HG03354 (cell line): Measurements from ENCODE around the gene CRABP2.

Source experiments
- ATAC-seq: cut with Tn5 transposase; IDR thresholded peaks from one replicate; pipeline ENCODE4 v1.9.1; 2021; ENCODE audit warnings: mild to moderate bottlenecking; ENCODE audit not compliant: unreplicated experiment, poor library complexity, severe bottlenecking

The CRABP2 gene

DNA sequence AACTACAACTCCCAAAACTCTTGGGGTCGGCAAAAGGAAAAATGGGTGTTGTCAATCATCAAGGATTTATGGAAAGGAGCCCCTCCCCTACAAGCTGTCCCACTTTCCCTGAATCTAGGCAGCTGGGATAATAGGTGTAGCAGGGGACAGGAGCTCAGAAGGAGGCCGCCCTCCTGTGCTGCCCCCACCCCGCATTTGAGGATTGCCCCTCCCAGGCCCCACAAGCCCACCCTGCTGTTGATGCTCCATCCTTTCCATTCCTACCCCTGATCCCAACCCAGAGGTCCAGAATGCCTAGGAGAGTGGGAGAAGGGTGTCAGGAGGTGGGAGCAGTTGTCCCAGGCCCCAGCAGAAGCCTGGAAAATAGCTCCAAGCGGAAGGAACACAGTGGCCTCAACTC lies 37.4 kb upstream of the CRABP2 start:
- no peak for ATAC-seq

DNA sequence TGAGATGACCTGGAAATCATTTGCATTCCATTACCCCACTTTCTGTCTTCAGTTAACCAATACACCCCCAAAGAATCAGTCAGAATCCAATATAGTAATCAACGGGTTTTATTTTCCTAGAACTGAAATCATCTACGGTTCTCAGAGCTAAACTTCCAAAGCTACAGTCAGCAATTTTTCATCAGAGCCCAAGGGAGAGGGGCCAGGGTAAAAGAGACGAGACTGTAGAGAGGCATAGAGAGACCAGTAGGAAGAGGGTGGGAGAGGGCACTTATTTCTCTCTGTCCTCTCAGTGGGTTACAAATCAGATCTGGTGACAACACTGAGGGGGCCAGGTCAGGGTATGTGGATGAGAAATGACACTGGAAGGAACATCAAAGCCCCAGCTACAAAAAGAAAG lies 36.6 kb upstream of the CRABP2 start:
- ATAC-seq: no peak

DNA sequence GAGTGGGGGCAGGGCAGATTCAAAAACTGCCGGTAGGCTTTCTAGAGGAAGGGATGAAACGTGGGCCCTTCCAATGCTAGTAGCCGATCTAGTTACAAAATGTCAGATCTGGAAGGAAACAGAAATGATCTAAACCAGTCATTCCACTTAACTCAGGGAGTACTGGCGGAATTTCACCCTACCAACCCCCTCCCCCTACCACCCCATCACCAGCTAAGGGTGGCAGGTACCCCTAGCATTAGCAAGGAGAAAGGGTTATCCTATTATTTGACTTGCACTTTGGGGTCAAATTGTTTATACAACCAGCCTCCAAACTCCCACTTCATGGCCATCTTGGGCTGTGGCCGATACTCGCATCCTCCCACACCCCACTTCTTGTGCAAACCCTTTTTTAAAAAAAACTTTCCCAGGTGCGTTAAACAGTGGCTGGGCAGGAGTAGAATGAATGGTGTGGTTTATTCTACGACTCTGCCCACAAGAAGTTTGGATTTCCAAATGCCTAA lies 36.1 kb upstream of the CRABP2 start:
- ATAC-seq: no peak

DNA sequence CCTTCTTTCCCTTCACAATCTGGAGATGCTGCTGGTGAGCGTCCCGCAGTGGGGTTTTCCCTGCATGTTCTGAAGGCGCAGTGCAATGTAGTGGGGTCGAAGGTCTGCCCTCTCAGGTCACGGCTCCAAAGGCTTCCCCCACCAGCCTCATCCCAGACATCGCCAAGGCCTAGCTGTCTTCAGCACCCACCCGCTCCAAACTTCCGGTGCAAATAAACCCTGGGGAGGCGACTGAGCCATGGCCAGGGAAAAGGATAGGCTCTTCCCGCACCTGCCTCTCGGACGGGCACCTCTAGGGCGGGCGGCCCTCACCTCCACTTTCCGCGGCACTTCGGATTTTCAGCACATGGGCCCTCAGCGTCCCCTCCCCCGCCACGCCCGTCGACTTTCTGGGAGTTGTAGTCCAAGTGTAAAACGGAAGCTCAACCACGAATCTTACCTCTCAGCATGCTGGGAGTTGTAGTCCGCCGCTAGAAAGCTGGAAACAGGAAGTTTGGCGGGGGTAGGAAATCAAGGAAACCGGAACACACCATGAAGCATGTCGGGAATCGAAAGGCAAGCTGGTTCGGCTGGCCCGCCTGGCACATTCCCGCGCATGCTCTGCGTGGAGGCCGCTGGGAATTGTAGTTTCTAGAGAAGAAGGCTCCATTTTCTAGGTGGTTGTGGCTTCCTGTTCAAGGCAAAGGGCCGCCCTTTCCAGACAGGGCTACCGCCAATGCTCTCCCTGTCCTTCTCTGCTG lies 35.5 kb upstream of the CRABP2 start, which contains the start of gene MRPL24:
Gene MRPL24 (minus strand): TSS at position 348 of the 740 bp plus-strand sequence. CDS start 2,384 bp downstream, outside the sequence.
- peak; percentile 86 for ATAC-seq

DNA sequence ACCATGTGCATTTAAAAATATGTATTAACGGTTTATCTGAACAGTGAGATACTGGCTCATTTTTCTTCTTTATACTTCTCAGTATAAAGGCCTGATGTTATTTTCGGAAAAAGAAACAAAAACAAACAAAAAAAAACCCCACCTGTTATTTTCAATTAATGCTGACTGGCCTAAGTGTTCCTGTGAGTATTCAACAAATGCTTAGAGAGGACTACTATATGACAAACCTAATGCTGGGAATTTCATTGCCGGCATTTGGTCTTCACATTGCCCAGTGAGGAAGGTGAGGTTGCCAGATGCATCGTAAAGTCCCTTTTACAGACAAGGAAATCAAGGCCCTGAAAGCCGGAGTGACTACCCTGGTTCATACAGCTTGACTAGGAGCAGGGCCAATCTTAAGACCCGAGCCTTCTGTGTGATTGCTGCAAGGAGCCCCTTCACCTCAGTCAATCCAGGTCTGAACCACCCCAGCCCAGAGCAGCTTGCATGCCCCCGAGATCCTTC lies 34.9 kb upstream of the CRABP2 start:
- ATAC-seq: peak; percentile 8

DNA sequence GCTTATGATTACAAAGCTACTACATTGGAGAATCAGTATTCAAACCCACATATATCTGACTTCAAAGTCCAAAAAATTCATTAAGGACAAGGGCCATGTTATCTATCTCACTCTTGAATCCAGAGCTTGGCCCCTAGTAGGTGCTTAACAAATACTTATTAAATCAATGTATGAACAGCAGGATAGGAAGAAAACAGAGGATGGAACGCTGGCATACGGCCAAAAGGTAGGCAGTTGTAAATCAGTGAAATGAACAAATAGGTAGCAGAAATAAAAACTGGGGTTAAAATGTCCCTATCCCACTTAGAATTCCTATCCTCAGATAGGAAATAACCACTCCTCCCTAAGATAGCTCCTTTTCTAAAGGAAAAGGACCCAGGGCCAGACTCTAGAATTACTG lies 33.5 kb upstream of the CRABP2 start:
- no peak for ATAC-seq

DNA sequence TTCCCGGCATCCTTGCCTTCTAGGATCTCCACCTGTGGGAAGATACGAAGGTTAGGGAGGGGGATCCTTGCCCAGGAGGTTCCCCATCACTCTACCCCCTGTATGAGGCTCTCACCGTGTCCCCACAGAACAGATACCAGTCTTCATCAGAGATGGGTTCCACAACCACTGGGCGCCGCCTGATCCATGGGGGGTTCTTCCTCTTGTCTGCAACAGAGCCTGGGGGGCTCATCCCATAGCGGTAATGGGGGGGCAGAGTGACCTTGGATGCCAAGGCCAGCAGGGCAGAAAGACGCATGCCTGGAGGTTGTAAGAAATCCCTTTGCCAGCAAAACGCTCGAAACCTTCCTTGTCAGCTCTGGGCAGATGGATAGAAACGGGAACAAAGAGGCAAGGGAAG lies 33.0 kb upstream of the CRABP2 start:
- ATAC-seq: no peak

DNA sequence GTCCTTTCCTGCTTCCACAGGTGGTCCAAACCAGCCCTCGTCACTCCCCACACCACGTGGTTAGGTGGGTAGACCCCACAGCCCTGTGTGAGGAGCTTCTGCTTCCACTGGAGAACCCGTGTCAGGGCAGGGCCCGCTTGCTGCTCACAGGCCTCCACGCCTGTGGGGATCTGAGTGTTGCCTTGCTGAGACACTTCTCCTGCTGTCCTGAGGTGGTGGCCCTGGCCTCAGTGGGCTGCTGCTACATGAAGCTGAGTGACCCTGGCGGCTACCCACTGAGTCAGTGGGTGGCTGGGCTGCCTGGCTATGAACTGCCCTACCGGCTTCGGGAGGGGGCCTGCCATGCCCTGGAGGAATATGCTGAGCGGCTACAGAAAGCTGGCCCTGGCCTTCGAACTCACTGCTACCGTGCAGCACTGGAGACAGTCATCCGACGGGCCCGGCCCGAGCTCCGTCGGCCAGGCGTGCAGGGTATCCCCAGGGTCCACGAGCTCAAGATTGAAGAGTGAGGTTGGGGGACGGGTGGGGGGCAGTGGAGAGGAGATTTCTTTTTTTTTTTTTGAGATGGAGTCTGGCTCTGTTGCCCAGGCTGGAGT lies 28.7 kb upstream of the CRABP2 start:
- no peak for ATAC-seq

DNA sequence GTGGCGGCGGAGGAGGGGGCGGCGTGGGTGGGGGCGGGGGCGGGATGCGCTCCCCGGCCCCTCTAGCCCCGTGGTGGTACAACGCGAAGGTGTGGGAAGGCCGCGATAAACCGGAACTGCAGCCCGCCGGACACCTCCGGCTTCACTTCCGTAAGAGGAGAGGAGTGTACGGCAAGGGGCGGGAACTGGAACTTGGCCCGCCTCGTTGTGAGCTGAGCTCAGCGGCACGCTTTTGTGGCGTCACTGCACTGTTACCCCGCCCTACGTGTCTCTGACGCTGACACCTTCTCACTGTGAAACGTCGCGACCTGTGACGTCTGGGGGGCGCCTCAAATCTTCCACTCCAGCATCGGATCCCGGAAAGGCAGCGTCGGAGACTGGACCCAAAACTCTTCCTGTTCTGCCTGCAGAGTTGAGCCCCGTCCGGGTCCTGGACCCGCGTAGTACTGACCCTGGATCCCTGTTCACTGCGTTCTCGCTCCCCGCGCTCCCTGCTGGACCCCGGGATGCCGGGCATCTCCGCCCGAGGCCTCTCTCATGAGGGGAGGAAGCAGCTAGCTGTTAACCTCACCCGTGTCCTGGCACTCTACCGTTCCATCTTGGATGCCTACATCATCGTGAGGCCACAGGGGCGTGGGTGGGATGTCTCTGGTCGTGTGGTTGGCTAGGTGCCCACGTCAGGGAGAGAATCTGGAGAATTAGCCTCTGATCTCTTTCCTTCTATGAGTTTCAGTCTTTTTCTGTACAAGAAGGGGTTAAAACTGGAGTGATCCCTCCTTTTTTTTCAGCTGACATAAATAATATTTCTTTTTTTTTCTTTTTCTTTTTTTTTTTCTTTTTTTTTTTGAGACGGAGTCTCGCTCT lies 23.4 kb upstream of the CRABP2 start, which contains the start of gene ISG20L2:
Gene ISG20L2 (minus strand): TSS at position 168 of the 864 bp plus-strand sequence. CDS start 1,114 bp downstream, outside the sequence.
- ATAC-seq: peak; percentile 90

DNA sequence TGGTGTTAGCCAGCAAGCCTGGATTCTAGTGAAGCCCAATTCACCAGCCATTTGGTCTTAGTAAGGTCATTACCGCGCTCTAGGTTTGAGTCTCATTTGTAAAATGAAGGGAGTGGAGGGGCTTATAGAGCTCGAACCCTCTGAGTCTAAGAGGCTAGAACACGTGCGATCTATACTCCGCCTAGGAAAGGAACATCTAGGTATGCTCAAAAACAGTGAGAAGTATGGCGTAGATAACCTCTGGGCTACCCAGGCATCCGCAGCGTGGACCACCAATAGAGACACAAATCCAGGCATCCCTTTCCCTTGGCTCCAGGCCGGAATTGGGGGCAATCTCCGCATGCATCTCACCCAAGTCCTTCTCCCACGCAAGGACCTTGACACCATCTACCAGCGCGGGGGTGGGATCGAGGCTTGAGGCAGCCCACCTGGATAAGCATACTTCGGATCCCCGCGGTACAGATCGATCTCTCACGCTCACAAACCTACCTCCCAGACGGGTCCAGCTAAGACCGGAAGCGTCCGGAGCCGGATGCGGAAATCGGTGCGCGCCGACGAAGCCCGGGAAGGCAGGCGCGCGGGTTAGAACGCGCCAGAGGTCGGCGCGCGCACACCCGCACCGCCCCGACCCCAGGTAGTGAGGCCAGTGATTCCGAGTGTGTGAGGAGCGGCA lies 22.7 kb upstream of the CRABP2 start, which contains the start of gene METTL25B:
Gene METTL25B (plus strand): TSS at position 544 of the 673 bp plus-strand sequence. CDS start 636 bp downstream, outside the sequence.
- ATAC-seq: peak; percentile 70

DNA sequence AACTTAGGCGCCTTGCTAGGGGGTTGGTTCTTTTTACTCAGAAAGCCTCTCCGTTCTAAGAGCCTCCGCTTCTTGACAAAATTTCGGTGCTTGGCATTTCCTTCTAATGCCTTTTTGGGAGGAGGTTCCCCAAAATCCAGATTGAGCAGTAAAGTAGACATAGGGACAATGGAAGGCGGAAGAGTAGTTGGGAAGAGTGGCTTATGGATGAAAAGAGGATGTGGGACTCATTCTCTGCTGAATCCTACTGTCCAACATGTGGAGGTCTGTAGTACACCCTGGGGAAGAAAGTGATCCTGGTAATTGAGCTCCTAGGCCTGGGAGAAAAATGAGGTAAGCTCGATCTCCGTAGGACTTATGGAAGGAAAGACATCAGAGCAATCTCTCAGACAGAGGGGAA lies 22.1 kb upstream of the CRABP2 start:
- ATAC-seq: no peak

DNA sequence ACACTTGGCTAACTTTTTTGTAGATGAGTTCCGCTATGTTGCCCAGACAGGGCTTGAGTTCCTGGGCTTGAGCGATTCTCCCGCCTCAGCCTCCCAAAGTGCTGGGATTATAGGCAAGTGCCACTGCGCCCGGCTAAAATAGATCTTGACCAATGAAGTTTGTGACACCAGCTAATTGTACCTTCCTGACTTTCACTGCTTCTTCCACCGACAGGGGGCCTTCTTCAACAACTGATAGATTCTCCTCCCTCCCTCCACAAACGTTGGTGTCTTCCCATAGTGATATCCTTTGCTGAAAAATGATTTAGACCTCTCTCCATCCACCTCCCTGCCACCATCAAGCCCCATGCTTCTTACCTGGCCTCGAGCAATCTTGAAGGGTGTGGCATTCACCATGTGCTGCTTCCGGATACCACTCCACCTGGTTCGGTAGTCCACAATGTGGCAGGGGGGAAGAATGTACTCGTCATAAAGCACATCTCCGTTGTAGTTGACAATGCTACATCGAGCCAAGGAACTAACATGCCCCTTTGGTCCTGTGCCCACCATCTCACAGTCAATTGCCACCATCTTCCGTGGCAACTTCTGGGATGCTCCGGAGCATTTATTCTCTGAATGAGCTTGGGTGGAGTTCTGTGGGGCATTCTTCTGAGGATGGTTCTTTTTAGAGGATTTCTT lies 21.3 kb upstream of the CRABP2 start:
- ATAC-seq: no peak

DNA sequence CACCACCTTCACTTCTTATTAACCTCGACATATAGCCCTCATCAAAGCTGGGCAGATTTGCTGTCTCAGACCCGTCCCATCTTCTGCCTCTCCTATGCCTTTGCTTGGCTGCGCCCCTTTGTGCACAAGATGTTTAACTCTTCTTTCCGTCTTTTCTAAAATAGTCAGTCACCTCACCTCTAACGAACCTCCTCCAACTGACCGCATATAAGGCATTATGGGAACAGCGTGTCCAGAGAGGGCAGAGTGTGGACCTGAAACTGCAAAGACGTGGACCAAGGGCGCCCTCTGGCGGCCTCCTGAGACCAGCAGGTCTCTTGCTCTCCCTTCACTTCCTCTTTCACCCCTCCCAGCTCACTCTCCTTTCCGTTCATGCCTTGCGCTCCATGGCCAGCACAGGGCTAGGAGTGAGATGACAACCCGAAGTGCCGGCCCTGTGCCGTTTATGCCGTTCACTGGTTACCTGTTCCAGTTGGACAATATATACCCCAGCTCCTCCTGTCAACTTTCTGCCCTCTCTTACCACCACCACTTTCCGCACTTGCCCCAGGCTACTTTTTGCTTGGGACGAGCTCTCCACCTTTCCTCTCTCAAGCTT lies 20.4 kb upstream of the CRABP2 start:
- peak; percentile 35 for ATAC-seq

DNA sequence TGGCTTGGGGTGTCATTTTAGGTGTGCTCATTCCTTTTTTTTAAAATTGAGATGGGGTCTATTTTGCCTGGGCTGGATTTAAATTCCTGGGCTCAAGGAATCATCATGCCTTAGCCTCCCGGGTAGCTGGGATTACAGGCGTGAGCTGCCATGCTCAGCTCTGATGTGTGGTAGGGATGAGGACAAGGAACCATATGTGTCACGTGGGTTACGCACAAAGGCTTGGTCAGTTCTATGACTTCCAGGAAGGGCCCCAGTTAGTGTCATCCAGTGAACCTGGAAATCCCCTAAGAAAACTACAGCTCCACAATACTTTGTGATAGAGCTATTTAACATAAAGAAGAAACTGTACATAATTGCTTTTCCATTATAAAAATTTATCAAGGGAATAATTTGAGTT lies 16.2 kb upstream of the CRABP2 start:
- ATAC-seq: no peak

DNA sequence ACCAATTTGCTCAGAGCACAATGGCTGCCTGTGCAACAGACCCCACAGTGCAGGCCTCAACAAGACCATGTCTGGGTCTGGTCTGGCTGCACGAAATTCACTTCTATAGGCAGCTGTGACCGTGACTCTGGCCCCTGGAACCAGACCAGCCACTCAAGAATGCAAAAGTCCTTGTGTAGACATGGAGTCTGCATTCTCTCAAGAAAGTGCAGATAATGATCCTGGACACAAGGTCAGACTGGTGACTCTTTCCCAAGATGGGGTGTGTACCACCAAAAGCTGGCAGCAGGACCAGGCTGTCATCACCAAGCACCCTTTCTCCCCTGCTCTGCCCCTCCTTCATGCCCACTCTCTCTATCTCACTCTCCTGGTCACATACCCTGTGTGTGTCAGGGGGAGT lies 15.7 kb upstream of the CRABP2 start:
- no peak for ATAC-seq

DNA sequence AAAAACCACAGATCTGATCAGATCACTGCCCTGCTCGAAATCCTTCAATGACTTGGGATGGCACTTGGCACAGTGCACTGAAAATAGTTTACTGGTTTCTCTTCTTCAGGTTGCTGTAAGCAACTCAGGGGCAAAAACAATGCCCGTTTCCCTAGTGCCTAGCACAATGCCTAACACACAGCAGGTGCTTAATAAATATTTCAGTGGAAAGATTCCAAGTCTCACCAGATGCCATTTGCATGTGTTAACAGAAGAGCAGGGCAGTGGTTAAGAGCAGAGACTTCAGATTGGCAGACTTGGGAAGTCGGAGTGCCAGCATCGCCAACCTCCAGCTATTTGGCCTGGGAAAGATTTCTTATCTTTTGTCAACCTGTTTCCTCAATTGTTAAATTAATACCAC lies 12.0 kb upstream of the CRABP2 start:
- no peak for ATAC-seq

DNA sequence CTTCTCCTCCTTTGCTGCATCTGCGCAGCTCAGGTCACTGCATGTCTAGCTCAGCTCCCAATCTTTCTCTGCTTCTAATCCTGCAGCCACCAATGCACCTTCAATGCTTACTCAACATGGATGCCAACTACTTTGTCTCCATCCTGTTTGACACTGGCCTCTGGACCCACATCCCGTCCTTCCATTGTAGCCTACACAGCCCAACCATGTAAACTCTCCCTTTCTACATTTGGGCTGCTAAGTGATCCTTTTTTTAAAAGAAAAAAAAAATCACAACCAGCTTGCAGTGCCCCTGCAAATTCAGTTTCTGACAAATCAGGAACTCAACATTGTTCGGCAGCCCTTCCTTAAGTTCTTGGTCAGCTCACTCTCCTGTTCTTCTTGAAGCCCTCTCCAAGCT lies 9.4 kb upstream of the CRABP2 start:
- ATAC-seq: no peak

DNA sequence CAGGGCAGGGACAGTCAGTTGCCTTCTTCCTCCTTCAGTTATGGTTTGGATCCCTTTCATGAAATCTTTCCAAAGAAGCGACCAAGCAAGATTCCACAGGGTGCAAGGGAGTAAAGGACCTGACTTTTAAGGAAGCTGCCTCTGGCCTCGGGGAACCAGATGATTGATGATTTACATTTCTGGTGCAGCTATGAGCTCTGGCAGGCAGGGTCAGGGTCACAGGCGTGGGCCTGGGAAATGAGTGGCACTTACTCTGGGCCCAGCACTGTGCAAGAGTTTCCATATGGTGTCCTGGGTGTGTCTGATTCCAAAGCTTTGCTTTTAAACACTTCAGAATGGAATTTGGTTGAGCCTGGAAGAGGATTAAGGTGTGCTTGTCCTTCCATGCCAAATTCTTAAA lies 7.2 kb upstream of the CRABP2 start:
- no peak for ATAC-seq
